Measurements from ENCODE around the gene PROK1.
"Not testable (repeated sequence)": the region's sequence is repeated elsewhere in the genome, so short reads cannot be mapped to it uniquely, and the experiment has no call there.

Gene PROK1

GRCh38 chr1:110450929-110451328 is at the start of gene PROK1:
PROK1 (plus strand) TSS chr1:110451149; CDS start chr1:110451217, 68 bp downstream.
- no peak for DNase-seq

GRCh38 chr1:110403805-110404204 is 47.1 kb upstream of the PROK1 start:
- no peak for DNase-seq

- DNase-seq, result no peak
Measured at GRCh38 chr1:110404401-110404800, 46.5 kb upstream of the PROK1 start.

- DNase-seq, result not testable (repeated sequence)
Measured at GRCh38 chr1:110406407-110406806, 44.5 kb upstream of the PROK1 start.

- peak; percentile 90 to 96 (median 91) for DNase-seq
Measured at GRCh38 chr1:110407260-110408210, 43.4 kb upstream of the PROK1 start, which contains the start of gene LAMTOR5. LAMTOR5 (minus strand) TSS chr1:110407694; CDS start chr1:110407620, 74 bp downstream.

GRCh38 chr1:110408488-110408887 is 42.5 kb upstream of the PROK1 start:
- no peak for DNase-seq

- no peak for DNase-seq
Measured at GRCh38 chr1:110409316-110409715, 41.6 kb upstream of the PROK1 start.

- no peak for DNase-seq
Measured at GRCh38 chr1:110411173-110411735, 39.7 kb upstream of the PROK1 start.

- peak; percentile 10 to 66 (median 39) for DNase-seq
Measured at GRCh38 chr1:110412576-110412975, 38.4 kb upstream of the PROK1 start.

- DNase-seq, result not testable (repeated sequence)
Measured at GRCh38 chr1:110413045-110413444, 37.9 kb upstream of the PROK1 start.

GRCh38 chr1:110418729-110419128 is 32.2 kb upstream of the PROK1 start:
- no peak for DNase-seq

- DNase-seq, result no peak
Measured at GRCh38 chr1:110420023-110420662, 30.8 kb upstream of the PROK1 start.

- DNase-seq, result no peak
Measured at GRCh38 chr1:110420874-110421793, 29.8 kb upstream of the PROK1 start.

GRCh38 chr1:110424699-110425611 is 26.0 kb upstream of the PROK1 start:
- no peak for DNase-seq

- DNase-seq, result no peak
Measured at GRCh38 chr1:110425612-110426152, 25.3 kb upstream of the PROK1 start.

- no peak for DNase-seq
Measured at GRCh38 chr1:110426854-110427253, 24.1 kb upstream of the PROK1 start.

GRCh38 chr1:110428946-110429345 is 22.0 kb upstream of the PROK1 start:
- no peak for DNase-seq

GRCh38 chr1:110430366-110430765 is 20.6 kb upstream of the PROK1 start:
- no peak for DNase-seq

GRCh38 chr1:110430901-110431300 is 20.0 kb upstream of the PROK1 start:
- DNase-seq, result no peak

GRCh38 chr1:110433213-110433612 is 17.7 kb upstream of the PROK1 start:
- DNase-seq, result no peak

- peak in 2 of 3 experiments; percentile 7 to 38 for DNase-seq
Measured at GRCh38 chr1:110433803-110434202, 17.1 kb upstream of the PROK1 start.

All from NCI-H1417 (cell line).